ENCODE data around the gene KIF16B. TPM values are rescaled to one million over a fixed set of nuclear protein-coding genes. Genes with fewer than 3 reads are reported as not detected.

The KIF16B gene
- total and polyA plus RNA-seq, 2 of the 8 experiments (the other 6 are each of a cell fraction or from before 2014, with no cell fraction given), result 3.0 to 9.2 TPM

GRCh38 chr20:16500197-16500596 lies 73.1 kb downstream of the KIF16B start:
- H3K36me3 ChIP-seq (ENCODE audit: control insufficient read depth in 2 of 4, insufficient read depth in 4 of 4, low read length in 3 of 4), result peaks cover 0 to 3% (median 0%) of the 10 kb centered on the region in 4 experiments; a peak in 1 of 8 replicates
- no peaks in the 10 kb centered on the region for H3K79me1 ChIP-seq (ENCODE audit: low read depth, low read length)
- H2AK5ac ChIP-seq (ENCODE audit: low read depth, low read length), result no peak overlapping the region
- no peak overlapping the region for H3K27ac ChIP-seq (ENCODE audit: low read depth, low read length)
- no peak overlapping the region for H3K23ac ChIP-seq (ENCODE audit: insufficient read length)
- no peak overlapping the region for H3K9ac ChIP-seq (replicated peaks in 1 of 4; ENCODE audit: extremely low read depth in 1 of 4, low read depth in 3 of 4, low read length in 3 of 4)
- no peak overlapping the region for H3K18ac ChIP-seq (ENCODE audit: extremely low read depth, low read length)
- no peak overlapping the region for H3K4ac ChIP-seq (replicated peaks; ENCODE audit: insufficient read length, low read depth, low read length)
- H2BK120ac ChIP-seq (replicated peaks; ENCODE audit: low read depth, low read length), result no peak overlapping the region
- WGBS, 2 experiments (ENCODE audit: extremely low coverage in 1 of 2, insufficient coverage in 1 of 2, insufficient read length in 1 of 2, insufficient replicate concordance in 2 of 2, low coverage in 1 of 2, low lambda C conversion rate in 2 of 2, missing lambda C conversion rate in 1 of 2), result 92% methylated on average over 3 of the region's 3 CpGs; no CpG with 5 or more reads in 1 of the 2 experiments
- H3K14ac ChIP-seq (ENCODE audit: insufficient read length), result no peak overlapping the region
- H3K56ac ChIP-seq (replicated peaks; ENCODE audit: insufficient read length, low read depth, low read length), result no peak overlapping the region
- DNase-seq (ENCODE audit: low read depth in 1 of 2, low spot score in 2 of 2) (no peak), FAIRE-seq (no peak)
- H3K23me2 ChIP-seq (ENCODE audit: low read depth, low read length), result no peaks in the 10 kb centered on the region
- no peak overlapping the region for H2BK20ac ChIP-seq (ENCODE audit: low read length)
- POLR2A ChIA-PET (ENCODE audit: partially characterized antibody), result no interaction called here
- no peak overlapping the region for H4K5ac ChIP-seq (ENCODE audit: insufficient read length, low read depth, low read length)
- no peak overlapping the region for H3K4me2 ChIP-seq (ENCODE audit: insufficient read depth in 1 of 2, low read depth in 2 of 2, low read length in 2 of 2)
- no peaks in the 10 kb centered on the region for H3K9me3 ChIP-seq (ENCODE audit: insufficient read depth in 2 of 2, low read depth in 1 of 2, low read length in 1 of 2)
- H2BK12ac ChIP-seq (ENCODE audit: low read depth, low read length), result no peak overlapping the region
- H2BK5ac ChIP-seq (ENCODE audit: low read depth, low read length), result no peak overlapping the region
- CTCF ChIA-PET (ENCODE audit: partially characterized antibody), result no interaction called here
- H2AFZ ChIP-seq (ENCODE audit: low read length), result no peak overlapping the region
- no peak overlapping the region for H4K91ac ChIP-seq (replicated peaks; ENCODE audit: insufficient read length, low read length)
- H2BK15ac ChIP-seq (ENCODE audit: low read length), result no peak overlapping the region
- no peaks in the 10 kb centered on the region for H3K4me1 ChIP-seq (replicated peaks in 1 of 4; ENCODE audit: control insufficient read depth in 3 of 4, insufficient read depth in 4 of 4, low read length in 3 of 4)
- H3K4me3 ChIP-seq (ENCODE audit: extremely low read depth in 1 of 4, insufficient read depth in 2 of 4, low read depth in 3 of 4, low read length in 4 of 4), result no peak overlapping the region
- no peaks in the 10 kb centered on the region for H3K79me2 ChIP-seq (ENCODE audit: control insufficient read depth in 1 of 2, insufficient read depth in 2 of 2, low read length in 2 of 2)
- no peak overlapping the region for H4K8ac ChIP-seq (ENCODE audit: extremely low read depth, insufficient read depth, low read length)
- no peak for TF ChIP-seq GTF2F1 (IDR thresholded peaks at IDR 0.05; ENCODE audit: borderline replicate concordance, low read depth, low read length)
- TF ChIP-seq SAP30 (IDR thresholded peaks at IDR 0.05; ENCODE audit: insufficient read depth, insufficient replicate concordance, low read length), result no peak
- TF ChIP-seq TAF7 (optimal IDR thresholded peaks at IDR 0.05; ENCODE audit: borderline replicate concordance, low read depth, low read length), result no peak
- no peak for TF ChIP-seq RXRA (IDR thresholded peaks at IDR 0.05; ENCODE audit: insufficient read depth, low read depth, low read length)
- TF ChIP-seq GABPA (IDR thresholded peaks at IDR 0.05; ENCODE audit: borderline replicate concordance, insufficient read depth, low read length), result no peak
- TF ChIP-seq EP300 (IDR thresholded peaks at IDR 0.05; ENCODE audit: borderline replicate concordance in 1 of 2, low read depth in 2 of 2, low read length in 2 of 2), result no peak
- no peaks in the 10 kb centered on the region for H4K20me1 ChIP-seq (replicated peaks in 1 of 2; ENCODE audit: control insufficient read depth in 1 of 2, insufficient read depth in 2 of 2, low read length in 2 of 2)
- no peaks in the 10 kb centered on the region for H3K27me3 ChIP-seq (replicated peaks in 1 of 4; ENCODE audit: control insufficient read depth in 3 of 4, extremely low read depth in 1 of 4, insufficient read depth in 3 of 4, low read length in 3 of 4)

All from H1 (cell line).